C1 segment of cervical spinal cord (tissue), 14 donors: ENCODE results near the gene FPR2.
"Not testable (repeated sequence)": the region's sequence is repeated elsewhere in the genome, so short reads cannot be mapped to it uniquely, and the experiment has no call there.

ENCODE experiments used
- DNase-seq, 14 donors: peaks; one replicate each; lab custom pipeline; 2025; lab: John Stamatoyannopoulos, UW

FPR2 gene

GRCh38 chr19:51739466-51740213 is 21.3 kb upstream of the FPR2 start:
- DNase-seq = no peak

DNA sequence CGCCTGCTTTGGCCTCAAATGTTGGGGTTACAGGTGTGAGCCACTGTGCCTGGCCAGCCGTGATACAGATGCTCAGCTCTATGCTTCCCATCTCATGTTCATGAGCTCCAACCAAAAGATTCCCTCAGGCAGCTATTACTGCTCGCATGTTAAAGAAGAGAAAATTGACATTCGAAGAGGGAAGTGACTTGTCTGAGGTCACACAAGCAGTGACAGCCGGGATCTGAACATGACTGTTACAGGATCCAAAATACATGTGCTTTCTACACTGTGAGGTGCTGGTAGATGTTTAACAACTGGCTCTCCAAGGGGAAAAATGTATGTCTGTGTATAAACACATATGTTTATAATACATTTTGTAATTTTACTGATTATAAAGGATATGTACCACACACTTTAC is 20.6 kb upstream of the FPR2 start:
- DNase-seq = no peak

- DNase-seq = no peak
These were observed 18.2 kb upstream of the FPR2 start for GRCh38 chr19:51742789-51743188.

GRCh38 chr19:51743405-51743804 is 17.6 kb upstream of the FPR2 start:
- no peak for DNase-seq

GRCh38 chr19:51746731-51747130 is 14.2 kb upstream of the FPR2 start:
- DNase-seq = no peak

DNA sequence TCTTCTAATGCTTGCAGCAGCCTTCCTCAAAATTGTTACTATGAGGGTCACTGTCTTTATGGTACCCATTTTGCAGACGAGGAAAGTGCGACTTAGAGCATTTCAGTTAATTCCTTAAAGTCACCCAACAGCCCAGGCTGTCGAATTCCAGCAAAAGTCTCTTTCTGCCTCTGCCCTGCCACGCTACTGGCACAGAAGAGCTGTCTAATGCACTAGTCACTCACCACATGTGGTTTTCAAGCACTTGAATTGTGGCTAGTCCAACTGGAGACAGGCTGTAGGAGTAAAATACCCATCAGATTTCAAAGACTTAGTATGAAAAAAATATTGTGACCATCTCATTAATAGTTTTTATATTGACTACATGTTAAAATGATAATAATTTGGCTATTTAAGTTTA is 11.0 kb upstream of the FPR2 start:
- DNase-seq = no peak

DNA sequence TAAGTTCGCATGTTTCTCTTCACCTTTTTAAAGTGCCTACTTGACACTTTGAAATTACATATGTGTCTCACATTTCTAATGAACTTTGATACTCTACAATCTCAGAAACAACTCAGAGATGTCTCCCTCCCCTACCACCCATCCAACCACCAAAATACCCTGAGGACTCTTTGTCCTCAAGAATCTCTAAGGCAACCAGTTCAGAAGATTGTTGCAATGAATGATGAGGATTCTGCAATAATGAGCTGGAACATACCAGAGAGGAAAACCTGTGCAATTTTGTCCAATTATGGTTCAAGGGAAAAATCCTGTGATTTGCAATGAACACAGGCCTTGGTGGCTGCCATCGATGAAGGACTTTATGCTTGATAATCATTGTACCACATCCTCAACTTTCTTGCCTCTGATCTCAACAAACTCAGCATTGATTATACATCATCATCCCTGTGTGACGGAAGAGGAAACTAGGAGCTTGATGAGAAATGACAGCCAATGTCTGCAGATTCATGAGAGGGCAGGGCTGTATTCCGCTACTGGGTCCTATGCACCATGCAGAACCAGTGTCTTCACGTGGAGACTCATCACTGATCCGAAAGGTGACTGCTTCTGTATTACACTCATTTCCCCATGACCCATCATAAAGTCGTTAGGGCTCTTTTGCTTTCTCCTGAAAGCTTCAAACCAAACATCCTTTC is 10.4 kb upstream of the FPR2 start:
- DNase-seq = no peak

DNA sequence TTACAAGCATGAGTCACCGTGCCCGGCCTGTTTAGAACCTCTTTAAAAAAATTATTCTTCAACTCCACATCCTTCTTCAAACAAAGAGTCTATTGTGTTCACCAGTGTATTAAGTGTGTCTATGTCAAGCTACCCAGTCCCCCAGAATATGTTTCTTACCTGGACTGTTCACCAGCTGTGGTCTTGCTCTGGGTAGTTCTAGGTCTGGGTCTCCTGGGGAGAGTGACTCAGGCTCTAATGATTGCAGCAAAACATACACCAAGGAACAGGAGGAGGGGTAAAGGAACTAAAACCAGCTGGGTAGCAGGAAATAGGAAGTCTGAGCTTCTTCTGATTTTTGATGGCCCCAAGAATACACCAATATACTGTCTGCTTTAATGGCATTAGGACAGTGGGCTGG is 9.3 kb upstream of the FPR2 start, which contains the start of gene FPR1:
Gene FPR1, minus strand, starts transcription at position 224 of the 400 bp plus-strand sequence. CDS start 4,884 bp downstream, outside the sequence.
- peak in 6 of 14 donors; percentile 3 to 30 (median 17) for DNase-seq

GRCh38 chr19:51754109-51754508 is 6.9 kb upstream of the FPR2 start:
- DNase-seq = peak in 2 of 14 donors; percentile 1 to 10

GRCh38 chr19:51754770-51755169 is 6.2 kb upstream of the FPR2 start:
- DNase-seq = no peak

- DNase-seq = no peak
These were observed 5.4 kb upstream of the FPR2 start for GRCh38 chr19:51755571-51755970.

DNA sequence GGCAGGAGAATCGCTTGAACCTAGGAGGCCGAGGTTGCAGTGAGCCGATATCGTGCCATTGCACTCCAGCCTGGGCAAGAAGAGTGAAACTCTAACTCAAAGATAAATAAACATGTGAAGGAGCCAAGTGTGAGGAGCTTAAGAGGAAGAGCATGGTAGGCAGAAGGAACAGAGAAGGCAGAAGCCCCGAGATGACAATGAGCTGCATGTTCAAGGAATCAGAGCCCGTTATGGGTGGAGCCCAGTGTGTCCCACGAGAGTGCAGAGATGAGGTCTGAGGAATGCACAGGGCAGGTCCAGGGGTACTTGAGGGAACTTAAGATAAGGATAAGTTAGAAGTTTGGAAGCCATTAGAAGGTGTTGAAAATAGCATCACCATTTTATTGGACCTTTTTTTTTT is 716 bp downstream of the FPR2 start:
- no peak for DNase-seq

DNA sequence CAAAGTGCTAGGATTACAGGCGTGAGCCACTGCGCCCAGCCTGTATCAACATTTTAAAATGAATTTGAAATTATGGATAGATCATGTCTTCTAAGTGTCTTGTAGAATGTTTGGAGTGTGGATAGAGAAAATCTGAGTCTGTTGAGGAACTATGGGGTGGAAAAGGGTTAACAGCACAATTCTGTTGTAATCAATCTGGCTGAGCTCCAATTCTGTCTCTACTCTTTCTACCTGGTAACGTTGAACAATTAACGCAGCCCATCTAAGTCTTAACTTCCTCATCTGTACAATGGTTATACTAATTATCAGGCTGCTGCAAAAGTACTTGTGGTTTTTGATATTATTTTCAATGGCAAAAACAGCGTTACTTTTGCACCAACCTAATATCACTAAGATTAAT is 4.1 kb downstream of the FPR2 start:
- no peak for DNase-seq

GRCh38 chr19:51766461-51766860 is 5.5 kb downstream of the FPR2 start:
- no peak for DNase-seq

- DNase-seq = peak in 2 of 14 donors; percentile 1 to 3
These were observed 10.6 kb downstream of the FPR2 start for GRCh38 chr19:51771376-51772130.

DNA sequence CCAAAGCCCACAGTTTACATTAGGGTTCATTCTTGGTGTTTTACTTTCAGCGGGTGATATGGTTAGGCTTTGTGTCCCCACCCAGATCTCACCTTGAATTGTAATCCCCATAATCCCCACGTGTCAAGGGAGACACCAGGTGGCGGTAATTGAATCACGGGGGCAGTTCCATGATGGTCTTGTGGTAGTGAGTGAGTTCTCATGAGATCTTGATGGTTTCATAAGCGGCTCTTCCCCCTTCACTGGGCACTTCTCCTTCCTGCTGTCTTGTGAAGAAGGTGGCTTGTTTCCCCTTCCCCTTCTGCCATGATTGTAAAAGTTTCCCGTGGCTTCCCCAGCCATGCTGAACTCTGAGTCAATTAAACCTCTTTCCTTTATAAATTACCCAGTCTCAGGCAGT is 12.0 kb downstream of the FPR2 start:
- no peak for DNase-seq

DNA sequence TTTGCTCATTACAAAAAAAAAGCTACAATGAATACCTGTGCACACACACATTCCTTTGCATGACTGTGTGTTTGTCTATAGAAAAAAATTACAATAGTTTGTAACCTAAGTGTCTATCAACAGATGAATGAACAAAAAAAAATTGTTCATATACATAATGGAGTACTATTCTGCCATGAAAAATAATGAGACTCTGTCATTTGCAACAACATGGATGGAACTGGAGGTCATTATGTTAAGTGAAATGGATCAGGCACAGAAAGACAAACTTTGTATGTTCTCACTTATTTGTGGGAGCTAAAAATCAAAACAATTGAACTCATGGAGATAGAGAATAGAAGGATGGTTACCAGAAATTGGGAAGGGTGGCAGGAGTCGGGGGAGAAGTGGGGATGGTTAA is 15.6 kb downstream of the FPR2 start:
- DNase-seq = not testable (repeated sequence)

DNA sequence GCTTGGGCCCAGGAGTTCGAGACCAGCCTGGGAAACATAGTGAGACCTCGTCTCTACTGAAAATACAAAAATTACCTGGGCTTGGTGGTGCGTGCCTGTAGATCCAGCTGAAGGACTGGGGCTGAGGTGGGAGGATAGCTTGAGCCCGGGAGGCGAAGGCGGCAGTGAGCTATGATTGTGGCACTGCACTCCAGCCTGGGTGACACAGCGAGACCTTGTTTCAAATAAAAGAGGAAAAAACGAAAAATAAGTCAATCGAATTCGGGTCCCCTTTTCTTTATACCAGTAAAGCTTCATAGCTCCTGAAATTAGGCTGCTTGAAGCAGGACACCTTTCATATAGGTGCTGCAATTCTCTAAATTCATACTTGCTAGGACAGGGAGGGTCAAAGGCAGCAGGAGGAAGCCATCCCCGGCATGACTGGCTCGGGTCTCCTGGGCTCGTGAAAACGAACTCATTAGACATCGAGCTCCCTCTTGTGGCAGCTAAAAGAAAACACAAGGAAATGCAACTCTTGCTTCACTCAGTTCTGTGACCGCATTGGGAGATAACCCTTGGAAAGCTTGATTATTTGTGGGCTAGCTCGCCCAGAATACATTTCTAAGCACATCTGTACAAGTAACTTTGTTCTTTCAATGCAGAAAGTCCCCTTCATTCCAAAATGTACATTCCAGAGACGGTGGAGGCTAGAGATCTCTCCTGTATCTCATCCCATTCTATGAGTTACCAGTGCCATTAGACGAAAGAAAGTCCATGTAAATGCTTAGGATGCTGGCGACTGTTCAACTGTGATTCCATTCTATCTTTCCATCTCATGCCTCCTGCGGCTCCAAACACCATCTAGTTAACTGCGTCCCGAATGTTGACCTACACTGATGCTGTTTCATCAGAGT is 16.8 kb downstream of the FPR2 start:
- DNase-seq = peak in 9 of 14 donors; percentile 12 to 56 (median 28)

DNA sequence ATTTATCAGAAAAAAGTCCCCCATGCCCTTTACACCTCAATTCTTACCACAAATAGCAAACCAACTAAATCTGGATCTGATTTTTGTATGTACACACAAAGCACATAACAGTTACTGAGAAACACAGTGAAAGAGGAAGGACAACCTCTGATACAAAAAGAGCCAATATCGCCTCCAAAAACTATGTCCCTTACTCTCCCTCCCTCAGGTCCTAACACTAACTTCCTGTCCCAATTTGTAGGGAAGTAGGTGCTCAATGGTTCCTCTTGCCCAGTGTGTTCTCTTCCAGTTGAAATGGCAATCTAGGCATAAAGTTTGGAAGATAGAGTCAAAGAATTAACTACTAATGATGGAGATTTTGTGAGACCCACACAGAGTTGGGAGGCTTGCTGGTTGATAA is 18.2 kb downstream of the FPR2 start:
- DNase-seq = no peak

DNA sequence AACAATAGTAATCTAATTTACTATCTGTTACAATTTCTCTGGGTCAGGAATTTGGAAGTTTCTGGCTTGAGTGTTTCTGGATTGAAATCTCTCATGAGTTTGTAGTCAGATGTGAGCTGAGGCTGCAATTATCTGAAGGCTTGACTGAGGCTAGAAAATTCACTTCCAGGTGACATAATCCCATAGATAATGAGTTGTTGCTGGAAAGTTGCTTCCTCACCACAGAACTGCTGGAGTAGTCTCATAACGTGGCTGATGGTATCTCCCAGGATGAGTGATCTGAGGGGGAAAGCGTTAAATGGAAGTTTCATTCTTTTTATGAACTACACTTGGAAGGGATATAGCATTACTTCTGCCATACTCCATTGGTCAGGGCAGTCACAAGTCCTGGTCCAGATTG is 18.7 kb downstream of the FPR2 start:
- DNase-seq = no peak

DNA sequence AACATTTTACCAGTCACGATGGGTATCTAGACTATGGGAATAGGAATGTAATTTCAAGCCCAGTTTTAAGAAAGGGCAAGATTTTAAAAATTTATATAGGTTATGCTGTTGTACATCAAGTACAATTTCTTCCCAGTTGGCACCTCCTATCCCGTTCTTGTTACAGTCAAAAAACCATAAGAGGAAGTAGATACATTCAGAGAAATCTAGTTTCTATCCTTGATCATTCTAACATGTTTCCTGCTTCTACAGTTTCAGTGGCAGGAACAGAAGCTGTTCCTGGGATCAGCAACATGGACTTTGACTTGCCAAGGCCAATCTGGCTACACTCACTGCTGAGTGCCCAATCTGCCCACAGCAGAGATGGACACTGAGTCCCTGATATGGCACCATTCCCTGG is 19.3 kb downstream of the FPR2 start:
- no peak for DNase-seq
